A549 (cell line): Measurements from ENCODE around the gene CDC14A.

Experiments used
- CTCF ChIP-seq: fragments of >200 bp; sonication (Bioruptor Twin); formaldehyde crosslinking; IDR thresholded peaks from 3 replicates; pipeline ENCODE4 v1.5.1; 2016
- EP300 ChIP-seq, 2 experiments: fragments of >200 bp; sonication (Bioruptor Twin); formaldehyde crosslinking; IDR thresholded peaks; 2 replicates in 1 of 2; 3 replicates in 1 of 2; pipeline ENCODE4 v1.6.1; 2016 to 2017
- MAZ ChIP-seq: fragments of 150-350 bp; IDR thresholded peaks from 2 replicates; pipeline ENCODE4 v1.6.1; 2014; ENCODE audit warnings: antibody characterized with exemption, low read depth, low read length, borderline replicate concordance
- MYC ChIP-seq: IDR thresholded peaks from 2 replicates; pipeline ENCODE4 v1.6.1; 2012; ENCODE audit warnings: mild to moderate bottlenecking, inconsistent platforms, low read length, improper control_type of control experiment, borderline replicate concordance
- TF ChIP-seq, protein P1 (sequence below): IDR thresholded peaks from 2 replicates; pipeline ENCODE4 v1.6.1; 2012
- TF ChIP-seq, protein P2 (sequence below): fragments of 250-450 bp; sonication (Bioruptor Pico); IDR thresholded peaks from 2 replicates; pipeline ENCODE4 v1.5.0; 2021; ENCODE audit warnings: mild to moderate bottlenecking, moderate library complexity, borderline replicate concordance

DNA sequence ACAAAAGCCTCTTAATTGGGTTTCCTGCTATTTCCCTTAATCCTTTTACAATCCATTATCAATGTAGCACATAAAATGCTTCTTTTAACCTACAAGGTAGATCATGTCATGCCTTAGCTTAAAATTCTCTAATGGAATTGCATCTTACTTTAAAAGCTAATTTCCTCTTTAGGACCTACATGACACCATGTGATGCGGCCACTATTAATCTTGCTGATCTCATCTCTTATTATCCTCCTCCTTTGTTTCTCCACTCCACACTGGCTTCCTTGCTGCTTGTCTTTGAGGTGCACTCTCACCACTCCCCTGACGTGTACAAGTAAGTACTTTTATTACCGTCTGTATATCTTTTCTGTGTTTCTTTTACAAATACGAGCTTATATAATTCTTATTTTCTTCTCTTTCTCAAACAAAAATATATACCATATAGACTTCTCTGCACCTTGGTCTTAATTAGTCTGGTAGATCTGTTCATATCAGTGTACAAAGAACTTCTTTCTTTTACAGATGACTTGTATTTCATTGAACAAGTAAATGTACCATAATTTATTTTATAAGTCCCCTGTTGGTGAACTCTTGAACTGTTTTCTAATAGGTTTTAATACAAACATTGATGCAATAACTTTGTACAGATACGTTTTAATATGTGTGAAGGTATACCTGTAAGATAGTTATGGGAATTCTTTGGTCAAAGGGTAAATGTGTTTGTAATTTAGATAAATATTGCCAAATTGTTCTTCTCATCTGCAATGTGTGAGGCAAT, 213.8 kb downstream of the CDC14A start:
- no peak for TF ChIP-seq CTCF
- TF ChIP-seq, protein P1, sequence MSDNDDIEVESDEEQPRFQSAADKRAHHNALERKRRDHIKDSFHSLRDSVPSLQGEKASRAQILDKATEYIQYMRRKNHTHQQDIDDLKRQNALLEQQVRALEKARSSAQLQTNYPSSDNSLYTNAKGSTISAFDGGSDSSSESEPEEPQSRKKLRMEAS, result no peak
- TF ChIP-seq, protein P2, sequence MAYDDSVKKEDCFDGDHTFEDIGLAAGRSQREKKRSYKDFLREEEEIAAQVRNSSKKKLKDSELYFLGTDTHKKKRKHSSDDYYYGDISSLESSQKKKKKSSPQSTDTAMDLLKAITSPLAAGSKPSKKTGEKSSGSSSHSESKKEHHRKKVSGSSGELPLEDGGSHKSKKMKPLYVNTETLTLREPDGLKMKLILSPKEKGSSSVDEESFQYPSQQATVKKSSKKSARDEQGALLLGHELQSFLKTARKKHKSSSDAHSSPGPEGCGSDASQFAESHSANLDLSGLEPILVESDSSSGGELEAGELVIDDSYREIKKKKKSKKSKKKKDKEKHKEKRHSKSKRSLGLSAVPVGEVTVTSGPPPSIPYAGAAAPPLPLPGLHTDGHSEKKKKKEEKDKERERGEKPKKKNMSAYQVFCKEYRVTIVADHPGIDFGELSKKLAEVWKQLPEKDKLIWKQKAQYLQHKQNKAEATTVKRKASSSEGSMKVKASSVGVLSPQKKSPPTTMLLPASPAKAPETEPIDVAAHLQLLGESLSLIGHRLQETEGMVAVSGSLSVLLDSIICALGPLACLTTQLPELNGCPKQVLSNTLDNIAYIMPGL, result no peak
- TF ChIP-seq MYC, result no peak
- TF ChIP-seq EP300 (IDR thresholded peaks at IDR 0.05), result no peak
- no peak for TF ChIP-seq MAZ
